Left colon (tissue), 2 donors: ENCODE results near the gene SLC2A9. TPM values are rescaled to one million over a fixed set of nuclear protein-coding genes. Genes with fewer than 3 reads are reported as not detected.

Experiments
- ATAC-seq: fragments of 200-7000 bp; cut with Tn5 transposase; one replicate; pipeline ENCODE4 v1.9.1; 2020; ENCODE audit warnings: mild to moderate bottlenecking, moderate library complexity
- DNase-seq, 2 donors: peaks; one replicate each; pipeline ENCODE4 v3.0.0-alpha.2; 2020
- intact Hi-C, 2 donors: fragments of 100-400 bp; cut with DNase I in 1 of 2; cut with micrococcal nuclease in 1 of 2; formaldehyde crosslinking; loops; one replicate each; pipeline versions ENCODE4 v1.11.2 to v1.14.0; 2022; cut with DNase I, micrococcal nuclease
- total RNA-seq, 2 donors: library from RNA; stranded (reverse); fragmentation: NEBNext Ultra II Directional; extraction: Animal tissue kit (Norgen Biotek cat#: 25700); gene quantifications; one replicate each; pipeline ENCODE4 v1.2.1, GENCODE V29; 2021
- donor health status: DM: no; HTN: no; CAD: no.
- donor health status: DM: yes; HTN: yes; CAD: no.

SLC2A9 gene
- total RNA-seq, 2 donors from 2014 or later = 5.1 to 5.2 TPM

- DNase-seq = no peak
- intact Hi-C loops = no loop called here
- ATAC-seq = no peak
Measured at GRCh38 chr4:9947168-9948062, 73.9 kb downstream of the SLC2A9 start.

GRCh38 chr4:9946170-9946569, 75.1 kb downstream of the SLC2A9 start:
- no peak for DNase-seq

GRCh38 chr4:9944431-9945425, 76.6 kb downstream of the SLC2A9 start:
- intact Hi-C loops = no loop called here
- no peak for DNase-seq
- peak; percentile 70 for ATAC-seq

More at GRCh38 chr4:9946170-9946569, 75.1 kb downstream of the SLC2A9 start:
- no peak for ATAC-seq
- intact Hi-C loops = no loop called here

GRCh38 chr4:9943761-9944160, 77.5 kb downstream of the SLC2A9 start:
- intact Hi-C loops = no loop called here
- DNase-seq (no peak), ATAC-seq (no peak)

- ATAC-seq (no peak), DNase-seq (no peak)
- intact Hi-C loops = no loop called here
Measured at GRCh38 chr4:9942921-9943600, 78.2 kb downstream of the SLC2A9 start.

GRCh38 chr4:9942139-9942538, 79.2 kb downstream of the SLC2A9 start:
- intact Hi-C loops = no loop called here
- no peak for DNase-seq
- ATAC-seq = no peak

GRCh38 chr4:9940041-9940440, 81.3 kb downstream of the SLC2A9 start:
- intact Hi-C loops = no loop called here
- DNase-seq = no peak
- no peak for ATAC-seq

GRCh38 chr4:9938933-9939332, 82.4 kb downstream of the SLC2A9 start:
- intact Hi-C loops = no loop called here
- ATAC-seq (no peak), DNase-seq (no peak)

GRCh38 chr4:9937078-9937477, 84.2 kb downstream of the SLC2A9 start:
- ATAC-seq (no peak), DNase-seq (no peak)
- intact Hi-C loops = no loop called here

GRCh38 chr4:9936129-9936644, 85.1 kb downstream of the SLC2A9 start:
- no peak for DNase-seq
- intact Hi-C loops = no loop called here
- ATAC-seq = no peak

GRCh38 chr4:9933956-9934355, 87.3 kb downstream of the SLC2A9 start:
- ATAC-seq = no peak
- no peak for DNase-seq
- intact Hi-C loops = no loop called here

GRCh38 chr4:9933184-9933583, 88.1 kb downstream of the SLC2A9 start:
- no peak for DNase-seq
- intact Hi-C loops = no loop called here
- no peak for ATAC-seq

GRCh38 chr4:9932771-9933170, 88.5 kb downstream of the SLC2A9 start:
- ATAC-seq (no peak), DNase-seq (no peak)
- intact Hi-C loops = no loop called here

GRCh38 chr4:9931146-9931545, 90.2 kb downstream of the SLC2A9 start:
- ATAC-seq (no peak), DNase-seq (no peak)
- intact Hi-C loops = no loop called here

- ATAC-seq (no peak), DNase-seq (no peak)
- intact Hi-C loops = no loop called here
Measured at GRCh38 chr4:9929111-9929510, 92.2 kb downstream of the SLC2A9 start.

GRCh38 chr4:9927341-9928007, 93.8 kb downstream of the SLC2A9 start:
- intact Hi-C loops = no loop called here
- ATAC-seq = no peak
- no peak for DNase-seq

GRCh38 chr4:9926586-9926985, 94.7 kb downstream of the SLC2A9 start:
- DNase-seq = no peak
- peak; percentile 52 for ATAC-seq
- intact Hi-C loops = no loop called here

GRCh38 chr4:9925750-9926439, 95.4 kb downstream of the SLC2A9 start:
- DNase-seq (no peak), ATAC-seq (no peak)
- intact Hi-C loops = no loop called here
